ENCODE measurements around the gene QRFP. TPM values are rescaled to one million over a fixed set of nuclear protein-coding genes. Genes with fewer than 3 reads are reported as not detected.
A peak's percentile ranks its signal among the peaks of the same experiment; 100 is the strongest.

The QRFP gene
- total RNA-seq, 1 donor from 2014 or later, result not detected

- no peaks in the 10 kb centered on the region for H3K9me3 ChIP-seq (replicated peaks)
- H3K27ac ChIP-seq (replicated peaks), result peak overlapping the region; percentile 76
- no peak for DNase-seq
- intact Hi-C loops (cut with micrococcal nuclease), result loop anchor here (5.0 kb wide), 1 partner anchor 155 kb away; no protein-coding TSS in a partner anchor
- H3K4me1 ChIP-seq, result peaks cover 79% of the 10 kb centered on the region
- peaks cover 30% of the 10 kb centered on the region for H3K36me3 ChIP-seq
- H3K27me3 ChIP-seq (ENCODE audit: low read depth), result no peaks in the 10 kb centered on the region
- no peak for TF ChIP-seq CTCF (IDR thresholded peaks at IDR 0.05; ENCODE audit: borderline replicate concordance)
- H3K4me3 ChIP-seq, result no peak overlapping the region
Measured at GRCh38 chr9:130862217-130862616, 34.4 kb downstream of the QRFP start.

- intact Hi-C loops (cut with micrococcal nuclease), result loop anchor here (5.0 kb wide), 1 partner anchor 154 kb away; no protein-coding TSS in a partner anchor
- peaks cover 76% of the 10 kb centered on the region for H3K4me1 ChIP-seq
- H3K27me3 ChIP-seq (ENCODE audit: low read depth), result no peaks in the 10 kb centered on the region
- H3K9me3 ChIP-seq (replicated peaks), result no peaks in the 10 kb centered on the region
- no peak for TF ChIP-seq CTCF (IDR thresholded peaks at IDR 0.05; ENCODE audit: borderline replicate concordance)
- H3K36me3 ChIP-seq, result peaks cover 31% of the 10 kb centered on the region
- no peak for DNase-seq
- no peak overlapping the region for H3K4me3 ChIP-seq
- H3K27ac ChIP-seq (replicated peaks), result peak overlapping the region; percentile 76
Measured at GRCh38 chr9:130861372-130862180, 35.0 kb downstream of the QRFP start.

DNA sequence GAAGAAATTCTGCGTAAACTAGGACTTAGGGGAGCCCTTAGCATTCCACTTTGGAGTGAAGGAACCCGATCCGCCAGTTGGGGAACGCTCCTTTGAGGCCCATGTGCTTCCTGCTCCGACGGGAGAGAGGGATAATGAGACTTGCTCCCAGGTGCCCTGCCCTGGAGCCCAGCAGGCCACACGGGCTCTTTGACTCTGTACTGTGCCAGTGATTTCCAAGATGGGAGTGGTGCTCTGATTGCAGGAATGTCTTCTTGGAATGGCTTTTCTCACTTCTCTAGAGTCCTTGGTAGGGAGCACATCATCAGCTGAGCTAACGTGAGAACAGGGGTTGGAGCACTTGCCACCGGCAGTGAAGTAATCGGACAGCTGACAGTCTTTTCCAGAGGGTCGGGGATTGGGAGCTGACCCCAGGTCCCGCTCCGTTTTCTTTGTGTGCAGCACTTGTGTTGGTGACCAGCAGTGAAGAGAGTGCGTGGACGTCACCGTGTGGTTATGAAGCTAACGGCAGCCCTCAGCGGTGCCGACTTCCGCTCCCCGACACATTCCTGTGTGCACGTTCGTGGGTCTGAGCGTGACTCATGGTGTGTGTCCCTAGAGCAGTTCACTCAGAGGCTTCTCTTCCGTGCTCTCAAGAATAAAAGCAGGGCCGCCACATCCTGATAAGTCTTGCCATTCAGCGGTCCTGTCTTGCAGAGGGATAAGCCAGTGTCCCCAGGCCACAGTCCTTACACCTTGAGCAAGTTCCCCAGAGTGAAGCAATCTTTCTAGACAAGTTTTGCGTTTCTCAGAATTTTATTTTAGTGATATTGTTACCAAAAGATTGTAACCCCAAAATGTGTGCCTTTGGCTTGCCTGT, 35.9 kb downstream of the QRFP start:
- TF ChIP-seq CTCF (IDR thresholded peaks at IDR 0.05; ENCODE audit: borderline replicate concordance), result peak; percentile 64
- H3K27ac ChIP-seq (replicated peaks), result peak overlapping the region; percentile 76
- H3K27me3 ChIP-seq (ENCODE audit: low read depth), result no peaks in the 10 kb centered on the region
- DNase-seq, result peak; percentile 83
- H3K4me1 ChIP-seq, result peaks cover 69% of the 10 kb centered on the region
- H3K4me3 ChIP-seq, result peak overlapping the region; percentile 32
- intact Hi-C loops (cut with micrococcal nuclease), result loop anchor here (5.0 kb wide), 1 partner anchor 153 kb away; no protein-coding TSS in a partner anchor
- no peaks in the 10 kb centered on the region for H3K9me3 ChIP-seq (replicated peaks)
- H3K36me3 ChIP-seq, result peaks cover 38% of the 10 kb centered on the region

- Histone ChIP-seq H3K4me3 (no peak overlapping the region), H3K36me3 (peaks cover 40% of the 10 kb centered on the region), H3K27me3 (ENCODE audit: low read depth) (no peaks in the 10 kb centered on the region), H3K27ac (replicated peaks) (peak overlapping the region; percentile 76), H3K9me3 (replicated peaks) (no peaks in the 10 kb centered on the region), H3K4me1 (peaks cover 65% of the 10 kb centered on the region)
- intact Hi-C loops (cut with micrococcal nuclease), result no loop called here
- no peak for DNase-seq
- no peak for TF ChIP-seq CTCF (IDR thresholded peaks at IDR 0.05; ENCODE audit: borderline replicate concordance)
Measured at GRCh38 chr9:130858739-130859705, 37.6 kb downstream of the QRFP start.
